ENCODE data around the gene PSD4.
A peak's percentile ranks its signal among the peaks of the same experiment; 100 is the strongest.

The PSD4 gene

DNA sequence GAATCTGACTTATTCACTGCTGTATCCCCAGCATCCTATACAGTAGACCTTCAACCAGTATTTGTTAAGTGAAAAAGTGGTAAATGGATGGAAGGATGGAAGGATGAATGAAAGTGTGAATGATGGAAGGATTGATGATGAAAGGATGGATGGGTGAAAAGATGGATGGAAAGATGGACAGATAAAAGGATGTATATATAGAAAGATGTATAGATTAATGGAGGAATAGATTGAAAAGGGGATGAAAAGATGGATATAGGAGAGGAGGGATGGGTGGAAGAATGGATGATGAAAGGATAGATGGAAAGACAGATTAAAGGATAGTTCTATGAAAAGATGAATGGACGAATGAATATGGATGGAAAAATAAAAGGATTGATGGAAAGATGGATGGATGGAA, 50.0 kb downstream of the PSD4 start:
- DNase-seq (ENCODE audit: low spot score) = no peak

DNA sequence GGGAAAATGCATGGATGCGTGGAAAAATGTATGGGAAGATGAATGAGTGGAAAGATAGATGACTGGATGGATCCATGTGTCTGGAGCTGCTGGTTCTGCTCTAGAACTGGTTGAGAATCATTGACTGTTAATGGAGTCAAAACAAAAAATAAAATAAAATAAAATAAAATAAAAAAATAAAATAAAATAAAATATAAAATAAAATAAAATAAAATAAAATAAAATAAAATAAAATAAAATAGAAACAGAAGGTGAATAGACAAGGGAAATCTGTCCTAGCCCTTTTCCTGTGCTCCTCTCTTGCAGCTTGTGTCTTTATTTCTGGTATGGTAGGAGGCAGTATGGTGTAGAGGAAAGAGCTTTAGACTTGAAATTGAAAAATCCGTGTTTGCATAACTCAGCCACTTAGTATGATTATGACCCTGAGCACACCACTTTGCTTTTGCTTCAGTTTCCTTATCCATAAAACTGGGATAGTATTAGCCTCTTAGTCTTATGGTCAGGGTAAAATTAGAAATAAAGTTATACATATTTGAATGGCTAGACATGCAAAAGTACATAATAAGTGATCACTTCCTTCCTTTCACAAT, 51.0 kb downstream of the PSD4 start:
- no peak for DNase-seq (ENCODE audit: low spot score)

DNA sequence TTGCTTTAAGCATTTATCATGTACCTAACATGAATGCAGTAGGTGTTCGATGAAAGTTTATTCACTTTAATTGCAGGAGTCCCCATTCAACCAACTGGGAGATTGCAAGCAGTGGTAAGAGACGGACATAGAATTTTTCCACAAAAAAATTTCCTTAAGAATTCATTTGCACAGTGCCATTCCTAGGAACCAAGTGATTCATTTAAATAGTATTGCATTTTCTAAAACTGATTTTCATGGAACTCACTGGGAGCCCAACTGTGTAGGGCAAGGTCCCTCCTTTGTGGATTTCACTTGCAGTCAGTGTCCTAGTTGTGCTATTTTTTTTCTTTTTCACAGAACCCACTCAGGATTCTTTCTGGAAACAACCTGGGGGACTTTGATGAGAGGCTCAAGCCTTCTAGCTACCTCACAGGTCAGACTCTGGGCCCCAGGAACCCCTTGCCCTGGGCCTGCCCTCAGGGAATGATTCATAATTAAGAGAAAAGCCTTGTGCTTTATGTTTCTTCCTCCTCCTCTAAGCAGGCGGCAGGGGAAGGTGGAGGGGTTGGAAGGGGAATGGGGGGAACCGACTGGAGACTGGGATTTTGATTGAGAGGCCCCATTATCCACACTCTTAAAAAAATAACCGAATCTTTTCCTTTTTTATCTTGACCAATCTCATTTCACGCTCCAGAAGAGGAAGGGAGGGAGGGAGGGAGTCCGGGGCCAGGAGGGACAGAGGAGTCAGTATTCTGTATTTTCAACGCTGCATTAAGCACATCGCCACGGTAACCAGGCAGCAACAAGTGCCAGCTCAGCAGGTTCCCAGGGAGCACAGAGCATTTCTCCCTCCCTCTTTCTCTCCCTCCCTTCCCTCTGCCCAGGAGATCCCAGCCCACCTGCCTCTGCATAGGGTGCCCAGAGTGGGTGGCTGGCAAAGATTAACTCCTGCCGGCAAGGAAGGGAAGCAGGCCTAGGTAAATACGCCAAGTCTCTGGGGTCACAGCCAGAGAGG, 51.8 kb downstream of the PSD4 start:
- DNase-seq (ENCODE audit: low spot score) = no peak

DNA sequence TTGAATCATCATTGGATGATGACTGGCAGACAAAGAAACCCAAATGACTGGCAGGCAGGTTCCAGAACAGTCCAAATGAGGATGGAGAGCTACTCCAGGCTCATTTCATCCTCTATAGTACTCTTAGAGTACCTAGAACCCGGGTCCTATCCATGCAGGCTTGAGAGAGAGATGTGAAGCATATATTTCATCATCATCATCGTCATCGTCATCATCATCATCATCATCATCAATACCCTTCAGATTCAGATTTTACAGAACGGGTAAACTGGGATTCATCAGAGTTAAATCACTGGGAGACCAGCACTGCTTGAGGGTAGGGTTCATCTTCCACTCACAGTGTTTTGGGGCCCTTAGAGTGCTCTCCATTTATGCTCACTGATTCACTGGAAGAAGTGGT, 52.7 kb downstream of the PSD4 start:
- DNase-seq (ENCODE audit: low spot score) = no peak

DNA sequence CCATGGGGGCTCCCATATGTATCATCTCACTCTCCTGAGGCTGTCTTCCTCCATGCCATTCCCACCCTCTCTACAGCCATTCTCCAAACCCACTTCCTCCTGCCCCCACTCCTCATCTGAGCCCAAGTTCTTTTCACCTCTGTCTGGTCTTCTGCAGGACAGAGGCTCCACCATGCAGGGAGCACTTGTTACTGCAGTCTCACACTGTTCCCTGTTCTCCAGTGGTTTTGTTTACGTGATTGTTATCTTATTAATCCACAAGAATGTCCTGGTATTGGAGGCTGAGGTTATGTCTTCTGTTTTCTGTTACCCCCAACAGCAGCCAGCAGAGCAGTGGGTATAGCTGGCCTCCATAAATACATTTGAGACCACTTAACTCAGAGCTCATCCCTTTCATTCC, 53.5 kb downstream of the PSD4 start:
- DNase-seq (ENCODE audit: low spot score) = no peak

DNA sequence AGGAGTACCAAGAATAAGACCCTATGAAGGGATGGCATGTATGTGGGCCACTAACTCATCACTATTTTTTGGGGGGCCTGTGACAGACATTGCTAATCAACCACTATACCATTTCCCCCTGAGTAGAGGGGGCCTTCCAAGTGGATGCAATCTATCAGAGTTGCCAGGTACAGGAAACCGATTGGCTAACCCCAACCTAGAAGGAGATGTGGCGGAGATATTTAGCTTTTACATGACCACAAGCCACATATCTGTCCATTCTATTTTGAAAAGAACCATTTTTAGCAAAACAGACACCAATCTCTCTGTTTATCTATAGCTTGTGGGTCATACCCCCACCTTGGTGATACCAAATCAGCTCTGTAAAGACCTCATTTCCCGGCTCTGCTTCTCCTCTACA, 53.9 kb downstream of the PSD4 start:
- no peak for DNase-seq (ENCODE audit: low spot score)

DNA sequence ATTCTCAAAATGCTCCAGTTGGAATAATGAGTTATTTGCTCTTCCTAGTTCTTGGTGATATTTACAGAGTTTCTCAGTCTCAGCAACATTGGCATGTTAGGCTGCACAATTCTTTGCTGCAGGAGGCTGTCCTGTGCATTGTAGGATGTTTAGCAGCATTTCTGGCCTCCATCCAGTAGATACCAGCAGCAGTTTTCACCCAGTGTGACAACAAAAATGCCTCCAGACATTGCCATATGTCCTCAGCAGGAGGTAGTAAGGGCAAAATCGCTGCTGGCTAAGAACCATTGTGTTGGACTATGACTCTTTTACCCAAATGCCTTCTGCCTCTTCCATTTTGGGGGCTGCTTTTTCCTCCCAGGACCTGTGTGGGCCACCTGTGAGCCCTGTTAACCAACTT, 54.6 kb downstream of the PSD4 start:
- no peak for DNase-seq (ENCODE audit: low spot score)

DNA sequence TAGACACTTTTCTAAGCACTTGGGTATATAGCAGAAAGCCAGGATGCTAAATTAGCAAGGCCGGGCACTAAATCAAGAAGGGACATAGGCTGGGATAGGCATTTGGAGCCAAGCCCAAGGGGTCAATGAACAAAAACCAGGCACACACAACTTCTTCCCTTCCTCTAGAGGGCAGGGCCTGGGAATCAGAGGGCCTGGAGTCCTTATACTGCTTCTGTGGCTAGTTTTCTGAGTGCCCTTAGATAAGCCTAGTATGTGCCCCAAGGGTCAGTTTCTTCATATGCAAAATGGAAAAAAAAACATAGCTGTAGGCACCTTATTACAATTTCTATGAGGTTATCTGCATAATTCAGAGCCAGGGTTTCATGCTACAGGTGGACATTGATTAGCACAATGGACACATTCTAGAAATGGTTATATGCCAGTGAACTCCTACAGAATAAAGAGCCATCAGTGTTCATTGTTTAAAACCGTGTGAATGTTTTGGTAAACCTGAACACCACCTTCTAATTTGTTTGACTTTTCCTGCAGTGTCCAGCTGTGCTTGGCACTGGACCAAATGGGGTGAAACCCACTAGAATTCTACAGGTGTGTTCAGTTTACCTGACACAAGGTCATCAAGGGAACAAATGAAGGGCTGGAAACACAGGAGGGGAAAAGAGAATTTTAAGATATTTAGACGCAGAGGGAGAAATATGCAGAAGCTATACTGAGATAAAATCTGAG, 55.4 kb downstream of the PSD4 start:
- no peak for DNase-seq (ENCODE audit: low spot score)

DNA sequence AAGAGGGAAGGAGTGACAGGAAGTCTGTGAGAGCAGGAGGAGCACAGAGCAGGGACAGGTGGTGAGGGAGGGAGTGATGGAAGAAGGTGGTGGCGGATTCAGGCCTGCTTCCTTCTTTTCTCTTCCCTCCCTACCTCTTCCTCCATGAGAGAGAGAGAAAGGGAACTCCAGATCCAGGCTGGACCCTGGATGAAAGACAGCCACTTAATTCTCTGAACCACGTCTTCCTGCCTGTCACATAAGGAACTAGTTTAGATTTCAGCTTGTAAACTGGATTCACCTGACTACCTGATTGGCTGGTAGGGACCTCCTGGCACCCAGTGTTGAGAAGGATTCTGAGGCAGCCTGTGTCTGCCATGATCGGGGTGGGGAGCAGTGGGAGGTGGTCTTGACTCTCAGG, 56.0 kb downstream of the PSD4 start:
- no peak for DNase-seq (ENCODE audit: low spot score)

DNA sequence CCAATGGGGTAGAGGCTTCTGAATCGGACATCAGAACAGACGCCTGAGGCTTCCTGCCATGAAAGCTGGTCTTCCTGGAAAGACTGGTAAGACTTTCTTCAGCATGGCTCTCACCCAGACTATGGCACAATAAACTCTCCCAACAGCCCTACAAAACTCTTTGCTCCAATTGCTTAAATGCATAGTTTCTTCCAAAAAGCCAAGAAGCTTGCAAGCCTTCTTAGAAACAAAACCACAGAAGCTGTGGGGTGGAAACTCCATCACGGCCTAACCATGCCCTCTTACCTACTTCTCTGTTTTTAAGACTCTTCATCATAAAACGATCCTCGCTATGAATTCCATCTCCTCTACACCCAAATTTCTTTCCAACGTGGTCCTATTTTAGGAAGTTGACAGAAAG, 56.8 kb downstream of the PSD4 start:
- no peak for DNase-seq (ENCODE audit: low spot score)

DNA sequence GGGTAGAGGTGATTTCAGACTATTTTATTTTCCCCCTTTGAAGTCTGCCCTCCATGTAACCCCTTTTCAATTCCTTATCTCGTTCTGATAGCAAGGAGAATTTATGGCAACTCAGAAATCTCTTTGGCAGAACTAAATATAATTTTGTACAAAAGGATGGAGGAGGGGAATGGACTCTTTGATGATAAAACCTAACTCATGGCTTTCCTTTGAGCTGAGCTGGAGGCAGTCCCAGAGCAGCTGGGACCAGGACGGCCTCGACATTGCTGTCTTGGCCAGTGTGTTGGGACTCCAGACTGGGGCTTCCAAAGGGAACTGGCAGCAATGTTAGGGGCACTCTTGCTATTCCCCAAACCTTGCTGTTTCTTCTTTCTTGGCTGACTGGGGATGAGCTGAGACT, 57.3 kb downstream of the PSD4 start:
- no peak for DNase-seq (ENCODE audit: low spot score)

DNA sequence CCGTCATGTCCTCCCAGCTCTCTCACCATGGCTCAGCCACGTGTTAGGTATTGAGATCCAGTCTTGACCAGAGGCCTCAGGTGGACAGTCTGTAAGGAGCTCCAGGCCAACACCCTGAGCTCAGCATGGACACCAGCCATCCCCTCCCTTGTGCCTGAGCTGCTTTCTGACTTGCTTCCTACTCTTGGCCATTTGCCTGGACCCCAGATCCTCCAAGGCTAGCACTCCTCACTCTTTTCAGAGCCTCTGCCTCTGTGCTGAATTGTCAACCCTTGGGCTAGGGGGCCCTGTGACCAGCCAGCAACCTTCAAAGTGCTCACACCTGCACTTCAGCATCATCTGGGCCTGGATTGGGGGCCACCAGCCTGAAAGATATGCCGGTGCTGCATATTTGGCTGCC, 58.4 kb downstream of the PSD4 start:
- no peak for DNase-seq (ENCODE audit: low spot score)

DNA sequence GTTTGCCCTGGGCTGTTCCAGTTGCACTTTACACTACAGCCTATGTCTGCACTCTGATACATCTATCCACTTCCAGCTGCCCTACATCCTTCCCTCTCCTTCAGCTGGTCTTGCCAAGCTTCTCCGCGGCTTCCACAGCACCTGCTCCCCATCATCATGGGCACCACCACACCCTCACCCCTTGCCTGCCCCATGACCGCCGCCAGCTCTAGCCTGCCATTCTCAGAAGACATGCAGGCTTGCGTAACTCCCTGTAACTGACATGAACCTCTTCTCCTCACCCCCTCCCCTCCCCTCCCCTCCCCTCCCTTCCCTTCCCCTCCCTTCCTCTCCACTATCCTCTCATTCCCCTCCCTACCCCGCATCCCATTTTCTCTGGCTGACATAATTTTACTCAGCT, 59.0 kb downstream of the PSD4 start:
- DNase-seq (ENCODE audit: low spot score) = no peak

DNA sequence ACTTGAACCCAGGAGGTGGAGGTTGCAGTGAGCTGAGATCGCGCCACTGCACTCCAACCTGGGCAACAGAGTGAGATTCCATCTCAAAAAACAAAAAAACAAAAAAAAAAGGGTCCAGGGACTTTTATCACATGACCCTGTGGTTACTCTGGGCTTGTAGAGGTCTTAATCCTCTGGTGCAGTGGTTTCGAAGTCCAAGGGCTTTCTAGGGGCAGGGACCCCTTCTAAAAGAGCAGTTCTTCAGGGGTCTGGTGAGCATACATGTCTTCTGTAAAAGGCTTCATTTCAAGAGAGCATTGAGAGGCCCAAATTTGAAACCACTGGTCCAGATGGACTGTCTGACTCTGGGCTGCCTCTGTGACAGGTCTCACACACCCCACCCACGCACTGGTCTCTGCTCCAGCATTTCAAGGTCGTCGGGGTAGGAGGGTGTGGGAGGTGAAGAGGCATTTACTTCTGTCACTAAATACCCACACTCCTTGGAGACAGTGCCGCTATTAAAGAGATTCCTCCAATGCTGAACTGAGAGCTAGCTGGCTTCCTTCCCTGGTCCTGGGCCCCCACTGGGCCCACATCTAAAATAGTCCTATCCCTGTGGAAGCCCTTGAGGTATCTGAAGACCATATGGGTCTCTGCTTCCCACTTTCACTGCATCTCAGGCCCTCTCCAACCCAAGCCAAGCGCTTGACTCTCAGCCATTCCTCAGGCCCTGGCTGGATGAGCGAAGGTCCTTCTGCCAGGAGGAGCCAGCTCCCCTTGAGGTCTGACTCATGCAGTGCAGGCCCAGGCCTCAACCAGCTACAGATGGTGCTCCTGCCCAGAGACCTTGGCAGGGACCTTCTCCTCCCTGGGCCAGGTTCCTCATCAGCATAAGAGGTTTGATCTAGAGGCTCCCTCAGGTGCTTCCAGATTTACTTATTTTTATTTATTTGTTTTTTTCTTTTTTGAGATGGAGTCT, 60.1 kb downstream of the PSD4 start:
- DNase-seq (ENCODE audit: low spot score) = peak; percentile 54

DNA sequence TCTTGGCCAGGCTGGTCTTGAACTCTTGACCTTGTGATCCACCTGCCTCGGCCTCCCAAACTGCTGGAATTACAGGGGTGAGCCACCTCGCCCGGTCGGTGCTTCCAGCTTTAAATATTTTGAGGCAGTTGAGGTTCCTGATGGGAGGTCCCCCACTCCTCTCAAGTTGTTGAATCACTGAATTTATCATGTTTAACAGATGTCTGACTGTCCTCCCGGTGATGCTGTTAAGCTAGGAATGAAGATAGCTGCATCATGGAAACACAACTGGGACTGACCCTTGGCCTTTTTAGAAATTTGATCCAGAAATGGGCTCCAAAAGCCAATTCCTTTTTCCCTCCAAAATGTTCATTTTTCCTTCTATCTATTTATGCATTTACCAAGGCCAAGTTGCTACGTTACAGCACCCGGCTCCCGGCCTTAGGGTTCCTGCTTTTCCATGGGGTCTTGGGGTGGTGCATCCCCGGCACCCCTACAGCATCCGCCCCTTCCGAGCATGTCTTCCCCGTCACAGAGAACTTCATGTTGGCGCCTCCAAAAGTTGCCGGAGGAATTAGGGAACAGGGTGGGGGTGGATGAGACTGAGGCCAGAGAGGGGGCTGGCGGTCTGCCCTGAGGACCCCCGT, 61.1 kb downstream of the PSD4 start:
- no peak for DNase-seq (ENCODE audit: low spot score)

DNA sequence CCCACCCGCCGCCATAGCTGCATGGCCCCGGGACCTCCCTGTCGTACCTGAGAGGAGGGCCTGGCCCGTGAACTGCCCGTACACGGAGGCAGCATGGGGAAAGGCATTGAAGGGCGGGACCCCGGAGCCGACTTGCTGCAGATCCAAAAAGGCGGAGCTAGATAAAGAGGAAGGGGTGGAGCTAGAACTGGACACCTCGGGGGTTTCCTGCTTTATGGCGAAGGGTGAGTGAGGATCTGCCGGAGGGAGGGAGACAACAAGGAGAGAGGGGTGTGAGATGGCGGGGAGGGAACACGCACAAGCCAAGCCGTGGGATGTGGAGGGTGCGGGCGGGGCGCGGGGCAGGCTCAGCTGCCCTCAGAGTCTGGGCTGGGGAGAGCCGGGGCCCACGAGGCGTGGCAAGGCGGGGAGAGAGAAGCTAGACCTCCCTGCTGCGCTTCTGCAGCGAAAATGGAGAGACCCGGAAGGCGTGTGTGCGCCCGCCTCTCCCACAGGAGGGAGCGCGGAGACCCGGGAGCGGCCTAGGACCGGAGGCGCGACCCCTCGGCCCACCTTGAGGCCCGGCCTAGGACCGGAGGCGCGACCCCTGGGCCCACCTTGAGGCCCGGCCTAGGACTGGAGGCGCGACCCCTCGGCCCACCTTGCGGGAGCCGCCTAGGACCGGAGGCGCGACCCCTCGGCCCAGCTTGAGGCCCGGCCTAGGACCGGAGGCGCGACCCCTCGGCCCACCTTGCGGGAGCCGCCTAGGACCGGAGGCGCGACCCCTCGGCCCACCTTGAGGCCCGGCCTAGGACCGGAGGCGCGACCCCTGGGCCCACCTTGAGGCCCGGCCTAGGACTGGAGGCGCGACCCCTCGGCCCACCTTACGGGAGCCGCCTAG, 61.8 kb downstream of the PSD4 start:
- peak; percentile 71 for DNase-seq (ENCODE audit: low spot score)

DNA sequence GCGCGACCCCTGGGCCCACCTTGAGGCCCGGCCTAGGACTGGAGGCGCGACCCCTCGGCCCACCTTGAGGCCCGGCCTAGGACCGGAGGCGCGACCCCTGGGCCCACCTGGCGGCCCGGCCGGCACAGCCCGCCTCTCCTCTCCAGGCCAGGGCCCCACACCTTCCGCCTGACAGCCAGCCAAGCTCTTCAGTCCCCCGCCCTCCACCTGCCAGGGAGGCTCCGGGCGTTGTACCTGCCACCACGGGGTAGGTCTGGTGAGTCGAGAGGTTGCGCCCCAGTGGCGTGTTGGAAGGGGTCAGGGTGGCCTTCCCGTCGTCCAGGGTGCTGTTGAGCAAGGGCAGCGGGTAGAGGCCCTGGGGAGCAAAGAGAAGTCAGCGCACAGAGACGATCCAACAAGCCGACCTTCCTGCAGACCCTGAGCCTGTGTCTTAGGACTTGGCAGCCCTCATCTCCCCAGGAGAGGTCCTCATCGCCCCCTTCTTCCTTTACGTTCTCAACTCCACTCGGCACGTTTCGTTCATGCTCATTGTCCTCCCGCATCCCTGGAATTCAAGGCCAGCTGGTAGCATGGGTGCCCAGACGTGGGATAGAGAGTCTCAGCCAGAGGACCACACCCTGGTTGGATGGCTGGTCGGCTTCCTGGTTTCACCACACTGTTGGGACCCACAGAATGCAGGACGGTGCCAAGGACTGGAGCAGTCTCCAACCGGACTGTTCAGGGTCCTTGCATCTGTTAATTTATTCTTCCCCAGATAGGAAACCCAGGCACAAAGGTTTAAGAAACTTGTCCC, 62.8 kb downstream of the PSD4 start:
- DNase-seq (ENCODE audit: low spot score) = no peak

DNA sequence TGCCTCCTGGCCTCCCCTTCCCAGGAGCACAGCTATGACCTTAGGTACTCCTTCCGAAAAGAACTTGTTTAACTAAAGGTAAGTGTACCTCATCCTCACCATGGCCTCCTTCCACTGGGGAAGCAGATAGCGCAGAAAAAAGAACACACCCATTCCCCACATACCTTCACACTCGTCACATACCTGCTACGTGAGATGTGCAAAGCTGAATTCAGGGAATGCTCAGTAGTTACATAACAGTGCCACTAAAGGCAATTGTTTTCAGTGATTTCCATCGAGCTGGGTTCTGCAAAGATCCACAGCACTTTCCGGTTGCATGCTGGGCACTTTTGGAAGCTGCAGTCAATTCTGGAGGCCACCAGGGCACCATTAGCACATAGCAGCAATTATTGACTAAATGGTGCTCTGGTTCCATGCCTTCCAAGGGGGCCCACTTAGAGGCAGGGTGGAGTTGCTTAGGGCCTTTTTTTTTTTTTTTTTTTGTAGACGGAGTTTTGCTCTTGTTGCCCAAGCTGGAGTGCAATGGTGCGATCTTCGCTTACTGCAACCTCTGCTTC, 63.9 kb downstream of the PSD4 start:
- DNase-seq (ENCODE audit: low spot score) = no peak

All from AG08396 (cell line).